Measurements from ENCODE around the gene GPA33.

DNA sequence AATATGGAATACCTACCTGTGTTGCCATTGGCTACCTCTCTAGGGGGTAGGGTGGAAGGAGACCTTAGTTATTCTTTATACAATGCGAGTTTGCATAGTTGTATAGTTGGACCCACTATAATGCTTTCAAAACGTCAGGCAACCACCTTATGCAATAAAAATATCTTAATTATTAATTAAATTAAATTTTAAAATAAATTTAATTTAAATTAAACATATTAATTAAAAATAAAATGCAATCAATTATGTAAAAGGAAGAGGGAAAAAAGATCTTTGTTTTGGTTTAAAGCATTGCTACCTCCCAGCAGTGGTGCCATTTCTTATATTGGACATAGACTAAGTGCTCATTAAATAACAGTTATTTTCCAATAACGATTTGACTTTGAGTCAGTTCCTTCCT is 22.3 kb downstream of the GPA33 start:
- TF ChIP-seq, protein P1, sequence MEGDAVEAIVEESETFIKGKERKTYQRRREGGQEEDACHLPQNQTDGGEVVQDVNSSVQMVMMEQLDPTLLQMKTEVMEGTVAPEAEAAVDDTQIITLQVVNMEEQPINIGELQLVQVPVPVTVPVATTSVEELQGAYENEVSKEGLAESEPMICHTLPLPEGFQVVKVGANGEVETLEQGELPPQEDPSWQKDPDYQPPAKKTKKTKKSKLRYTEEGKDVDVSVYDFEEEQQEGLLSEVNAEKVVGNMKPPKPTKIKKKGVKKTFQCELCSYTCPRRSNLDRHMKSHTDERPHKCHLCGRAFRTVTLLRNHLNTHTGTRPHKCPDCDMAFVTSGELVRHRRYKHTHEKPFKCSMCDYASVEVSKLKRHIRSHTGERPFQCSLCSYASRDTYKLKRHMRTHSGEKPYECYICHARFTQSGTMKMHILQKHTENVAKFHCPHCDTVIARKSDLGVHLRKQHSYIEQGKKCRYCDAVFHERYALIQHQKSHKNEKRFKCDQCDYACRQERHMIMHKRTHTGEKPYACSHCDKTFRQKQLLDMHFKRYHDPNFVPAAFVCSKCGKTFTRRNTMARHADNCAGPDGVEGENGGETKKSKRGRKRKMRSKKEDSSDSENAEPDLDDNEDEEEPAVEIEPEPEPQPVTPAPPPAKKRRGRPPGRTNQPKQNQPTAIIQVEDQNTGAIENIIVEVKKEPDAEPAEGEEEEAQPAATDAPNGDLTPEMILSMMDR (IDR thresholded peaks at IDR 0.05), result no peak
- TF ChIP-seq POLR2A (IDR thresholded peaks at IDR 0.05), result no peak
